Measurements from ENCODE around the gene NCK2.

NCK2 gene

DNA sequence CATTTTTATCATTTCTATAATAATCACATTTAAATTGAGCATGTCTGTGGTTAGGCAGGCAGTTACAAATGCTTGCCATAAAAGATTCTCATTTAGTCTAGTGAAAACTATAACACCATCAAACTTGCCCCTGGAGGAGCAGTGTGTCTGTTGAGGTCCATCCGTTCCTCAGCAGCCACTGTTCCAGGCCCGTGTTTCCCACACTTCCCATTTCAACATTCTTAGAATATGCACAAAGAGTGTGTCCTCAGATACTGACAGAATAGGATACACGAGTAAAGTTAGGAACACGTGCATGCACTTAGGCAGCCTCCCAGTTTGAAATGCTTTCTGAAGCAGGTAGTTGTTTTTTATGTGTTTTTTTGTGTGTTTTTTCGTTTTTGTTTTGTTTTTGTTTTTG, 39.9 kb downstream of the NCK2 start:
- no peak overlapping the region for H3K4me3 ChIP-seq (ENCODE audit: low read depth, low read length)
- TF ChIP-seq, protein P1, sequence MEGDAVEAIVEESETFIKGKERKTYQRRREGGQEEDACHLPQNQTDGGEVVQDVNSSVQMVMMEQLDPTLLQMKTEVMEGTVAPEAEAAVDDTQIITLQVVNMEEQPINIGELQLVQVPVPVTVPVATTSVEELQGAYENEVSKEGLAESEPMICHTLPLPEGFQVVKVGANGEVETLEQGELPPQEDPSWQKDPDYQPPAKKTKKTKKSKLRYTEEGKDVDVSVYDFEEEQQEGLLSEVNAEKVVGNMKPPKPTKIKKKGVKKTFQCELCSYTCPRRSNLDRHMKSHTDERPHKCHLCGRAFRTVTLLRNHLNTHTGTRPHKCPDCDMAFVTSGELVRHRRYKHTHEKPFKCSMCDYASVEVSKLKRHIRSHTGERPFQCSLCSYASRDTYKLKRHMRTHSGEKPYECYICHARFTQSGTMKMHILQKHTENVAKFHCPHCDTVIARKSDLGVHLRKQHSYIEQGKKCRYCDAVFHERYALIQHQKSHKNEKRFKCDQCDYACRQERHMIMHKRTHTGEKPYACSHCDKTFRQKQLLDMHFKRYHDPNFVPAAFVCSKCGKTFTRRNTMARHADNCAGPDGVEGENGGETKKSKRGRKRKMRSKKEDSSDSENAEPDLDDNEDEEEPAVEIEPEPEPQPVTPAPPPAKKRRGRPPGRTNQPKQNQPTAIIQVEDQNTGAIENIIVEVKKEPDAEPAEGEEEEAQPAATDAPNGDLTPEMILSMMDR (conservative IDR thresholded peaks at IDR 0.05; ENCODE audit: low read depth, low read length) = no peak
- no peak for DNase-seq (ENCODE audit: low read depth)

DNA sequence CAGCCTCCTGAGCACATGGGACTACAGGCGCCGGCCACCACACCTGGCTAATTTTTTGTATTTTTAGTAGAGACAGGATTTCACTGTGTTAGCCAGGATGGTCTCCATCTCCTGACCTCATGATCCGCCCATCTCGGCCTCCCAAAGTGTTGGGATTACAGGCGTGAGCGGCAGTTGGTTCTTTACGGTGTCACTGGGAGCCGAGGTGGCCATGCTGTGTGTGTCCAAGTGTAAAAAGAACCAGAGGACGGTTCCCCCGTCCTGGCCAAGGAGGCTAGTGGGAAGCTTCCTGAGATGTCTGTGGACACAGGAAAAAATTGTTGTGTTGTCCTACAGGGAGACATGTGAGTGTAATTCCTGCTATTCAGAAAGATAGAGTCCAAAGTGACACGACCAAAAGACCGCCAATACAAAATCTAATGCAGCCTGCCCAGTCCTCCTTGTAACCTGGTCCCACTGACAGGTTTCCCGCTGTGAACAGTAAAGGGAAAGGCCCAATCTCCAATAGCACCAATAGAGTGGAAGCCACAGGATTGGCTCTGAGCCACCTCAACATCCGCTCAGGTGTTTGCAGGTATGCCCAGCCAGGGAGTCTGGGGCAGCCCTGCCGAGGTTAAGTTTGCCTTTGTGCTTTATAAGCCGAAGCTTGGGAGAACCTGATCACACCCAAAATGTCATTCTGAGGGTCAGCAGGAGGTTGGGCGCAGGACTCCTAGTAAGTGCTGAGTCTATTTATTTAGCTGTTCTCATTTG, 40.6 kb downstream of the NCK2 start:
- DNase-seq (ENCODE audit: low read depth) = no peak
- TF ChIP-seq, protein P1 (conservative IDR thresholded peaks at IDR 0.05; ENCODE audit: low read depth, low read length) = no peak
- no peak overlapping the region for H3K4me3 ChIP-seq (ENCODE audit: low read depth, low read length)

DNA sequence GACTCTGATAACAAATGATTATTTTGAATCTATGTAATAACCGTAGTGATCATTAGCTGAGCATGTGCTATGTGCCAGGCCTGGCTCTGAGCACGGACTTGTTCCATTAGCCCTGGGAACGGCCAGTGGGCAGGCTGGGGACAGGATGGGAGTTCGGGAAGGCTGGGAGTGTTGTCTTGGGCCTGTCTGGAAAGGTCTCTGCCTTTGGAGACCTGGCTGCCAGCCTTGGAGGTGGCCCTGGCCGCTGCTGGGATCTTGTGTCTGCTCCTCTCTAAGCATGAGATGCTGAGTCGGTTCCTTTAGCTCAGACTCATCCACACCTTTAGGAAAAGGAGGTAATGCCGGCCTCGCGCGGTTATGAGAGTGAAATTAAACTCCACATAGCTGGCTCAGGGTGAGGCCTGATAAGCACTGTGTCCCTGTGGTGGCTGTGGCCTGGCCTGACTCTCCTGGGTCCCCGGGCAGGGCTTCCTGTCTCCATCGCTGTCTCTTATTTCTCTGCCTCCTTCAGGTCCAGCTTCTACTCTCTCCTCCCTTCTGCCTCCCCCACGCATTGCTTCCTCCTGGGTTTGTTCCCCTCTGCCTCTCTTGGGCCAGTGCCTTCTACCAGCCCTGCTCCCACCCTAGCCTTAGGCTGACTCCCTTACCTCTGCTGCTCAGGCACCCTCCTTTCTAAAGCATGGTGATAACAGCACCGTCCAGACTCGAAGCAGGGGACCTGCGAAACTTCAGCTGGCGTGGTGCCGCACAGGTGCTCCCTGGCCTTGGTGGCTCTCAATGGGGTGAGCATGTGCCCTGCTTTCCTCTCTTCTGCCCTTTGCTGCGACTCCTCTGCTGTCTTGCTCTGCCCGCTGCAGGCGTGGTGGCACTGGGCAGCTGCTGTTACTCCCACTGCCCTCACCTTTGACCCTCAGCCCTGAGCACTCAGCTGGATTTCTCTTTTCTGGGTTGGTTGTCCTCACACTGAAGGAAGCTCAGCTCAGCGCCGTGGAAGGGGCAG, 41.8 kb downstream of the NCK2 start:
- H3K4me3 ChIP-seq (ENCODE audit: low read depth, low read length) = no peak overlapping the region
- no peak for DNase-seq (ENCODE audit: low read depth)
- TF ChIP-seq, protein P1 (conservative IDR thresholded peaks at IDR 0.05; ENCODE audit: low read depth, low read length) = no peak

DNA sequence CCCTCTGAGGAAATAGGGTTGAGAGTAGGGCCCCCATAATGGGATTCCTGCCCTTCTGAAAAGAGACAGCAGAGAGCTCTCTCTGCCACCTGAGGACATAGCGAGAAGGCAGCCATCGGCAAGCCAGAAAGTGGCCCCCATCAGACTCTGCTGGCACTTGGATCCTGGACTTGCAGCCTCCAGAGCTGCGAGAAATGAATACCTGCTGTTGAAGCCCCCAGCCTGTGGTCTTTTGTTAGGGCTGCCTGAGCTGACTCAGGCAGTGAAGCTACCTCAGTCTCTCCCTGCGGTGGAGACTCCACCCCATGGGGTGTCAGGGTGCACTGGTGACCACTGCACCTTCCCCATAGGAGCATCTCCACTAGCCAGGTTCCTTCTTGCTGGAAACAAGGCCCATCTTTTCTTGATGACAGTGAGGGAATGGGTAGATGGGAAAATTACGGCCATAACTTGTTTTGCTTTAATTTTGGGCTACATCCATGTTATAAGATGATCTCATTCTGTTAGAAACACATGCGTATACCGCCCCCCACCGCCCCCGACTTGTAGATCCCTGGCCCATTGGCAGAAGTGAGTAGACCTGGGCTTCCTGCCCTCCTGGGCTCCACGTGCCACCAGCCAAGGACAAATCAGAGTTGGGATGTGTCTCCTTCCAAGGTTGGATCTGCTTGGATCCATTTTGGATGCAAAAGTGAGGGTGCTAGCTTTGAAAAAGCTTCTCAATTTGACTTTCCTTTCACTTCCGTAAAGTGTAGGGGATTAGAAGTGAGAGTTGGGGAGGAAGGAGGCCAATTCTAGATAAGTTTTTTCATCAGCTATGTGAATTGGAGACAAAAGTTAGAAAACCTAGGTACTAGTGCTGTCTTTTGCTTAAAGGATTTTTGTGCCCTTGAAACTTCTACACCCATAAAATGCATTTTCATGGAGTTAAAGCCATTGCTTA, 42.9 kb downstream of the NCK2 start:
- TF ChIP-seq, protein P1 (conservative IDR thresholded peaks at IDR 0.05; ENCODE audit: low read depth, low read length) = peak; percentile 38
- no peak overlapping the region for H3K4me3 ChIP-seq (ENCODE audit: low read depth, low read length)
- DNase-seq (ENCODE audit: low read depth) = peak; percentile 36

DNA sequence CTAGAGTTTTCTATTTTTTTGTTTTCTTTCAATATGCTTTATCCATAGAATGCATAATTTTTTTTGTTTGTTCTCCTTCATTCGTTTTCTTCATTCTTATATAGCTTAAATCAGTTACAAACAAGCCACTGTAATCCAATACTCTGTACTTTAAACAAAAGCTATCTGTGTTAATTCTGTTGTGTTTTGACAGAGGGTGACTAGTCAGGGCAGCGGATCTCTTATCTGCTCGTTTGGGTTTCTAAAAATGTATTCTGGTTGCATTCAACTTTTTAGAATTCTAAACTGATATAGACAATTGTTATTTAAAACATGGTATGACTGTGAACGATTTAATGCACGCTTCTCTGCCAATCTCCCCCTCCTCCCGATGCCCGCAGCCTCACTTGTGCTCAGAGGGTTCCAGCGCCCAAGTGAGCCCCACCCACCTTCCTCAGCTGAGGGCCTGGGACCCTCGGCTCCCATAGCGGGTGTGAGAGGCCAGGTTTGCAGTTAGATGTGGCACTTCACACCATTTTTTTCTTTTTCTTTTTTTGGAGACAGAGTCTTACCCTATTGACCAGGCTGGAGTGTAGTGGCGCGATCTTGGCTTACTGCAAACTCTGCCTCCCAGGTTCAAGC, 44.1 kb downstream of the NCK2 start:
- no peak overlapping the region for H3K4me3 ChIP-seq (ENCODE audit: low read depth, low read length)
- no peak for DNase-seq (ENCODE audit: low read depth)
- TF ChIP-seq, protein P1 (conservative IDR thresholded peaks at IDR 0.05; ENCODE audit: low read depth, low read length) = no peak
